Endothelial cell of umbilical vein (primary cell): ENCODE measurements around the gene WIZ. TPM values are rescaled to one million over a fixed set of nuclear protein-coding genes. Genes with fewer than 3 reads are reported as not detected.

Experiments used
- BruUV-seq: library from RNA; stranded (reverse); fragments of 400-500 nt; replicated peaks from 2 replicates; lab custom pipeline; 2021; lab: Mats Ljungman, UMichigan
- CTCF ChIA-PET: fragments of 300-600, 350-600 bp; sonication (Branson Sonifier 250); formaldehyde crosslinking; loops from one replicate; lab custom pipeline; 2021; ENCODE audit warnings: antibody characterized with exemption, inconsistent platforms; lab: Charles Lee
- POLR2A ChIA-PET: fragments of 300-600, 350-600 bp; sonication (Branson Sonifier 250); formaldehyde crosslinking; loops from one replicate; lab custom pipeline; 2021; ENCODE audit warnings: antibody characterized with exemption, inconsistent platforms; lab: Charles Lee
- DNase-seq: peaks from one replicate; pipeline ENCODE4 v3.0.0-alpha.2; 2011; ENCODE audit warnings: low read depth, low spot score
- FAIRE-seq: peaks from 2 replicates; lab custom pipeline; 2011; peaks lifted over from hg19 to GRCh38; lab: Jason Lieb, UNC
- H2AFZ ChIP-seq: 2 replicates; pipeline ENCODE4 v1.6.0; 2012; ENCODE audit warnings: low read depth, low read length, control low read depth, inconsistent platforms
- H3K27ac ChIP-seq: 2 replicates; pipeline ENCODE4 v1.5.1; 2011; ENCODE audit warnings: low read depth, mild to moderate bottlenecking, control low read depth, low read length, moderate library complexity; ENCODE audit not compliant: insufficient read depth
- H3K27me3 ChIP-seq, 2 experiments: 2 replicates each; pipeline versions ENCODE4 v1.6.0 to v1.6.1; 2011; ENCODE audit warnings: low read length in 2 of 2, mixed read lengths in 1 of 2; ENCODE audit not compliant: control insufficient read depth in 2 of 2, insufficient read depth in 2 of 2
- H3K36me3 ChIP-seq, 2 experiments: 2 replicates in 1 of 2; 3 replicates in 1 of 2; pipeline ENCODE4 v1.5.1; 2011; ENCODE audit warnings: low read length in 2 of 2, mild to moderate bottlenecking in 1 of 2, moderate library complexity in 1 of 2; ENCODE audit not compliant: control insufficient read depth in 2 of 2, insufficient read depth in 2 of 2; ENCODE audit errors: extremely low read depth in 1 of 2
- H3K4me1 ChIP-seq: 3 replicates; pipeline ENCODE4 v1.5.1; 2011; ENCODE audit warnings: mild to moderate bottlenecking, low read length; ENCODE audit not compliant: control insufficient read depth, insufficient read depth; ENCODE audit errors: extremely low read depth
- H3K4me2 ChIP-seq: 2 replicates; pipeline ENCODE4 v1.6.1; 2011; ENCODE audit warnings: low read length, control low read depth, mixed read lengths; ENCODE audit not compliant: insufficient read depth
- H3K4me3 ChIP-seq, 3 experiments: fragments of 200-600 bp in 1 of 3; sonication (generic), shearing (Covaris generic) in 1 of 3; replicated peaks in 1 of 3; 2 replicates each; pipeline ENCODE4 v1.5.1; 2011 to 2016; ENCODE audit warnings: control low read depth in 3 of 3, low read length in 3 of 3, mild to moderate bottlenecking in 2 of 3, inconsistent platforms in 1 of 3, low read depth in 1 of 3, moderate library complexity in 1 of 3; ENCODE audit not compliant: insufficient read depth in 1 of 3
- H3K79me2 ChIP-seq: 2 replicates; pipeline ENCODE4 v1.6.0; 2012; ENCODE audit warnings: low read length, inconsistent platforms; ENCODE audit not compliant: control insufficient read depth, insufficient read depth
- H3K9ac ChIP-seq: replicated peaks from 2 replicates; pipeline ENCODE3; 2011; ENCODE audit warnings: low read length, control low read depth; ENCODE audit not compliant: insufficient read depth; ENCODE audit errors: extremely low read depth
- H3K9me1 ChIP-seq: replicated peaks from 3 replicates; pipeline ENCODE4 v1.6.0; 2011; ENCODE audit warnings: mild to moderate bottlenecking, low read length; ENCODE audit not compliant: control insufficient read depth, insufficient read depth; ENCODE audit errors: extremely low read depth
- H3K9me3 ChIP-seq: replicated peaks from 2 replicates; pipeline ENCODE4 v1.5.1; 2012; ENCODE audit warnings: low read length, inconsistent platforms; ENCODE audit not compliant: control insufficient read depth, insufficient read depth
- H4K20me1 ChIP-seq: replicated peaks from 2 replicates; pipeline ENCODE3; 2011; ENCODE audit warnings: mild to moderate bottlenecking, low read length; ENCODE audit not compliant: control insufficient read depth, insufficient read depth; ENCODE audit errors: extremely low read depth
- EZH2 ChIP-seq: IDR thresholded peaks from 2 replicates; pipeline ENCODE4 v1.6.1; 2012; ENCODE audit warnings: borderline replicate concordance, low read depth, mild to moderate bottlenecking, moderate library complexity, low read length, inconsistent platforms; ENCODE audit not compliant: severe bottlenecking
- FOS ChIP-seq: IDR thresholded peaks from 2 replicates; pipeline ENCODE4 v1.6.1; 2011; ENCODE audit warnings: mild to moderate bottlenecking, low read length, moderate library complexity, borderline replicate concordance; ENCODE audit not compliant: insufficient read depth
- GATA2 ChIP-seq: IDR thresholded peaks from 2 replicates; pipeline ENCODE4 v1.7.0; 2011; ENCODE audit warnings: low read depth, mild to moderate bottlenecking, moderate library complexity, mixed read lengths, low read length; ENCODE audit not compliant: insufficient read length, insufficient read depth
- JUN ChIP-seq: IDR thresholded peaks from 2 replicates; pipeline ENCODE4 v1.6.1; 2011; ENCODE audit warnings: borderline replicate concordance, low read depth; ENCODE audit not compliant: insufficient read length, insufficient read depth
- MYC ChIP-seq: IDR thresholded peaks from one replicate; pipeline ENCODE4 v1.6.1; 2011; ENCODE audit warnings: mild to moderate bottlenecking, low read depth, low read length
- POLR2A ChIP-seq: IDR thresholded peaks from 2 replicates; pipeline ENCODE4 v1.6.1; 2012; ENCODE audit warnings: low read depth, mild to moderate bottlenecking, control low read depth, low read length
- POLR2AphosphoS5 ChIP-seq: IDR thresholded peaks from 2 replicates; pipeline ENCODE4 v1.6.1; 2012; ENCODE audit warnings: low read depth, mild to moderate bottlenecking, control low read depth, low read length, moderate library complexity; ENCODE audit not compliant: insufficient read depth
- dilution Hi-C: fragments of 300-500 bp; cut with MboI; formaldehyde crosslinking; loops from one replicate; pipeline ENCODE4 v1.15.0; 2019; ENCODE audit warnings: low sequenced_read_pairs; ENCODE audit not compliant: extremely low pct_ligation_motif_present
- intact Hi-C: fragments of 100-400 bp; cut with micrococcal nuclease; formaldehyde crosslinking; loops from one replicate; pipeline ENCODE4 v1.10.0; 2022
- polyA plus RNA-seq, 4 experiments: library from polyadenylated mRNA; depleted of rRNA in 3 of 4; stranded (reverse) in 3 of 4; unstranded in 1 of 4; fragments of >200 nt; gene quantifications; 2 replicates each; pipeline versions ENCODE4 v1.2.1 to v1.2.3, GENCODE V29; 2011 to 2012; ENCODE audit warnings: missing spikeins in 1 of 4
- total RNA-seq: library from RNA; stranded (reverse); gene quantifications from 2 replicates; pipeline ENCODE4 v1.2.3, GENCODE V29; 2021
- TF ChIP-seq, protein P1 (sequence below), 2 donors: IDR thresholded peaks; 1 replicate in 1 of 2; 2 replicates in 1 of 2; pipeline ENCODE4 v1.5.1; 2011; ENCODE audit warnings: low read length in 2 of 2, mild to moderate bottlenecking in 2 of 2, moderate library complexity in 2 of 2, control low read depth in 1 of 2, inconsistent platforms in 1 of 2, low read depth in 1 of 2; ENCODE audit not compliant: insufficient read depth in 1 of 2; ENCODE audit errors: extremely low read depth in 1 of 2
- TF ChIP-seq, protein P2 (sequence below): IDR thresholded peaks from 2 replicates; pipeline ENCODE4 v1.6.1; 2011; ENCODE audit not compliant: insufficient read depth, insufficient read length

WIZ gene
- total and polyA plus RNA-seq, 2 donors (not counting 3 experiments of a cell fraction or from before 2014, with no cell fraction given) = 21.0 to 47.2 TPM

DNA sequence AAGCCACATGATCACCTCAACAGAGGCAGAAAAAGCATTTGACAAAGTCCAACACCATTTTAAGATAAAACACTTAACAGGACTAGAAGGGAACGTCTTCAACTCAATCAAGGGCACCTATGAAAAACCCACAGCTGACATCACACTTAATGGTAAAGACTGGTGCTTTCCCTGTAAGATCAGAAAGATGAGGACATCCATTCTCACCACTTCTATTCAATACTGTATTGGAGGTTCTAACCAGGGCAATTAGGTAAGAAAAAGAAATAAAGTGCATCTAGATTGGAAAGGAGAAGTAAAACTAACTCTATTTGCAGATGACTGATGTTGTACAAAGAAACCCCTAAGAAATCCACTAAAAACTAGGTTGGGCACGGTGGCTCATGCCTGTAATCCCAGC lies 58.9 kb downstream of the WIZ start:
- H3K9me3 ChIP-seq = no peaks in the 10 kb centered on the region
- no peak overlapping the region for H3K4me3 ChIP-seq
- peaks cover 0 to 6% of the 10 kb centered on the region in 2 experiments for H3K36me3 ChIP-seq
- H4K20me1 ChIP-seq = no peaks in the 10 kb centered on the region
- peaks cover 11% of the 10 kb centered on the region for H3K79me2 ChIP-seq
- peaks cover 3% of the 10 kb centered on the region for H3K4me1 ChIP-seq
- intact Hi-C loops = no loop called here
- FAIRE-seq (no peak), DNase-seq (no peak)
- no peaks in the 10 kb centered on the region for H3K9me1 ChIP-seq
- H3K9ac ChIP-seq = no peak overlapping the region
- H3K27ac ChIP-seq = no peak overlapping the region
- dilution Hi-C loops = no loop called here
- H3K27me3 ChIP-seq = no peaks in the 10 kb centered on the region
- POLR2A ChIA-PET = no interaction called here
- no peak overlapping the region for H2AFZ ChIP-seq
- CTCF ChIA-PET = no interaction called here
- H3K4me2 ChIP-seq = no peak overlapping the region
- no TSS peak for BruUV-seq
- no peak for TF ChIP-seq FOS
- no peak for TF ChIP-seq GATA2
- no peak for TF ChIP-seq MYC
- TF ChIP-seq, protein P1, sequence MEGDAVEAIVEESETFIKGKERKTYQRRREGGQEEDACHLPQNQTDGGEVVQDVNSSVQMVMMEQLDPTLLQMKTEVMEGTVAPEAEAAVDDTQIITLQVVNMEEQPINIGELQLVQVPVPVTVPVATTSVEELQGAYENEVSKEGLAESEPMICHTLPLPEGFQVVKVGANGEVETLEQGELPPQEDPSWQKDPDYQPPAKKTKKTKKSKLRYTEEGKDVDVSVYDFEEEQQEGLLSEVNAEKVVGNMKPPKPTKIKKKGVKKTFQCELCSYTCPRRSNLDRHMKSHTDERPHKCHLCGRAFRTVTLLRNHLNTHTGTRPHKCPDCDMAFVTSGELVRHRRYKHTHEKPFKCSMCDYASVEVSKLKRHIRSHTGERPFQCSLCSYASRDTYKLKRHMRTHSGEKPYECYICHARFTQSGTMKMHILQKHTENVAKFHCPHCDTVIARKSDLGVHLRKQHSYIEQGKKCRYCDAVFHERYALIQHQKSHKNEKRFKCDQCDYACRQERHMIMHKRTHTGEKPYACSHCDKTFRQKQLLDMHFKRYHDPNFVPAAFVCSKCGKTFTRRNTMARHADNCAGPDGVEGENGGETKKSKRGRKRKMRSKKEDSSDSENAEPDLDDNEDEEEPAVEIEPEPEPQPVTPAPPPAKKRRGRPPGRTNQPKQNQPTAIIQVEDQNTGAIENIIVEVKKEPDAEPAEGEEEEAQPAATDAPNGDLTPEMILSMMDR (IDR thresholded peaks at IDR 0.05; ENCODE audit: extremely low read depth in 1 of 2, insufficient read depth in 1 of 2, low read depth in 1 of 2, low read length in 2 of 2) = no peak
- TF ChIP-seq JUN = no peak
- no peak for TF ChIP-seq POLR2AphosphoS5
- TF ChIP-seq EZH2 = no peak
- no peak for TF ChIP-seq POLR2A
- TF ChIP-seq, protein P2, sequence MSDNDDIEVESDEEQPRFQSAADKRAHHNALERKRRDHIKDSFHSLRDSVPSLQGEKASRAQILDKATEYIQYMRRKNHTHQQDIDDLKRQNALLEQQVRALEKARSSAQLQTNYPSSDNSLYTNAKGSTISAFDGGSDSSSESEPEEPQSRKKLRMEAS = no peak
